ENCODE results near the gene AZU1.
"Not testable (repeated sequence)": the region's sequence is repeated elsewhere in the genome, so short reads cannot be mapped to it uniquely, and the experiment has no call there.

AZU1 gene

DNA sequence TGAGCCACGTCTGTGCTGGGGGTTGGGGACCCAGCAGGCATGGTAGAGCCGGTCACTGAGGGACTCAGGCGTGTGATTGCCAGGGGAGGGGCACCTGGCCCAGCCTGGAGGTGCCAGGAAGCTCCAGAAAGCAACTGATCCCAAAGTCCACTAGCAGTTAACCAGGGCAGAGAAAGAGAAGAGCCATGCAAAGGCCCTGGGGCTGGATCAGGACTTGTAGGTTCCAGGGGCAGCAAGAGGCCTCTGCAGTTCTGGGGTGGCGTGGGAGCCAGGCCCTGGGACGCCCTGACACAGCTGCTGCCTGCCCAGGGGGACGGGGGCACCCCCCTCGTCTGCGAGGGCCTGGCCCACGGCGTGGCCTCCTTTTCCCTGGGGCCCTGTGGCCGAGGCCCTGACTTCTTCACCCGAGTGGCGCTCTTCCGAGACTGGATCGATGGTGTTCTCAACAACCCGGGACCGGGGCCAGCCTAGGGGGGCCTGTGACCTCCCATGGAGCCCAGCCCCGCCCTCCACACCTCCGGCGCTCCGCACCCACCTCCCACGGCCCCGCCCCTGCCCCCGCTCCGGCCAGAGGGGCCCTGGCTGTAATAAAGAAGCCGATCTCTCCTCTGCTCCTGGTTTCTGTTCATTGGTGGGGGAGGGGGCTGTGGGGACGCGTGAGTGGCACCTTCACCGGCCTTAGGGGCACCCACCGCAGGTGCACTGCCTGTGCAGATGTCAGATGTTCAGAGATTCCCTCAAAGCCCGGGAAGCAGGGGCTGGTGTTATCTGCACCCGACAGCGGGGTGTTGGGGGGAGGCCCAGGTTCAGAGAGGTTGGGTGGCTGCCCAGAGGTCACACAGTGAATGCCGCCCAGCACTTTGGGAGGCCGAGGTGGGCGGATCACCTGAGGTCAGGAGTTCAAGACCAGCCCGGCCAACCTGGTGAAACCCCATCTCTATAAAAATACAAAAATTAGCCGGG, 4.1 kb downstream of the AZU1 start:
- no peak for DNase-seq

- no peak for DNase-seq
Observed at GRCh38 chr19:834216-834615, 6.6 kb downstream of the AZU1 start.

- no peak for DNase-seq
Observed at GRCh38 chr19:835210-835810, 7.7 kb downstream of the AZU1 start.

DNA sequence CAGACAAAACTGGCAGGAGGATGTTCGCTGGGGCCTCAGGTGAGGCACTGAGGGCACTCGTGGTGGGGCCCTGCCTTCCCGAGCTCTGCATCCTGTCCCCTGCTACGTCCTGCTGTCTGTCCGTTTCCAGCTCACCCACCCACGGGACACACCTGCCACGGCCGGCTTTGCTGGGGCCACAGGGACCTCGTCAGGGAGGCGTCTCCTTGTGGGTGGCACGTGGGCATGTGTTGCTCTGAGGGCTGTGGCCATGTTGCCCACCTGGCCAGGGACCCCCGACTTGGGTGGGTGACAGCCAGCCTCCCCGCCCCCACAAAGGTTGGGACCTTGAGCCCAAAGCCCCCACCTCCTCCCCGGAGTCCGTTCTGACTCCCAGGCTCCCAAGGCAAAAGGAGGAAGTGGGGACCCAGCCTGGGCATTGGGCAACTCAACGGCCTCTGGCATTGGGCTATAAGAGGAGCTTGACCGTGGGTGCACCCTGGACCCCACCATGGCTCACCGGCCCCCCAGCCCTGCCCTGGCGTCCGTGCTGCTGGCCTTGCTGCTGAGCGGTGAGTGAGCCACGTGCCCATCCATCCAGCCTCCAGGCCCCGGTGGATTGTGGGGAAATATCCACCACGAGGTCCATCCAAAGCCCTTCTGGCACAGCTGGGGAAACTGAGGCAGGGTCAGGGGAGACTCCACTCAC, 13.0 kb downstream of the AZU1 start, which contains the start of gene PRTN3:
TSS of gene PRTN3 (plus strand) at position 481 of the 688 bp plus-strand sequence. CDS start at position 491, 10 bp downstream.
- no peak for DNase-seq

GRCh38 chr19:842802-843179, 15.2 kb downstream of the AZU1 start:
- DNase-seq = not testable (repeated sequence)

- DNase-seq = no peak
Observed at GRCh38 chr19:843180-843835, 15.7 kb downstream of the AZU1 start.

GRCh38 chr19:843836-844545, 16.4 kb downstream of the AZU1 start:
- no peak for DNase-seq

GRCh38 chr19:844546-844971, 16.9 kb downstream of the AZU1 start:
- no peak for DNase-seq

- DNase-seq = no peak
Observed at GRCh38 chr19:845707-846521, 18.3 kb downstream of the AZU1 start.

GRCh38 chr19:848386-848921, 20.8 kb downstream of the AZU1 start:
- DNase-seq = no peak

DNA sequence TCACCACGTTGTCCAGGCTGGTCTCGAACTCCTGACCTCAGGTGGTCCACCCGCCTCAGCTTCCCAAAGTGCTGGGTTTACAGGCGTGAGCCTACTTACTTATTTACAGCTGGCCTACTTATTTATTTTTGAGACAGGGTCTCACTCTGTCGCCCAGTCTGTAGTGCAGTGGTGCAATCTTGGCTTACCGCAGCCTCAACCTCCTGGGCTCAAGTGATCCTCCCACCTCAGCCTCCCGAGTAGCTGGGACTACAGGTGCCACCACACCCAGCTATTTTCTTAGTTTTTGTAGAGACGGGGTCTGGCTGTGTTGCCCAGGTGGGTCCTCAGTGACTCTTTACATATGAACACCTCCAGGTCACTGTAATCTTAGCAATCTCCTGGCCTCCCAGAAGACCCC, 21.6 kb downstream of the AZU1 start:
- not testable (repeated sequence) for DNase-seq

DNA sequence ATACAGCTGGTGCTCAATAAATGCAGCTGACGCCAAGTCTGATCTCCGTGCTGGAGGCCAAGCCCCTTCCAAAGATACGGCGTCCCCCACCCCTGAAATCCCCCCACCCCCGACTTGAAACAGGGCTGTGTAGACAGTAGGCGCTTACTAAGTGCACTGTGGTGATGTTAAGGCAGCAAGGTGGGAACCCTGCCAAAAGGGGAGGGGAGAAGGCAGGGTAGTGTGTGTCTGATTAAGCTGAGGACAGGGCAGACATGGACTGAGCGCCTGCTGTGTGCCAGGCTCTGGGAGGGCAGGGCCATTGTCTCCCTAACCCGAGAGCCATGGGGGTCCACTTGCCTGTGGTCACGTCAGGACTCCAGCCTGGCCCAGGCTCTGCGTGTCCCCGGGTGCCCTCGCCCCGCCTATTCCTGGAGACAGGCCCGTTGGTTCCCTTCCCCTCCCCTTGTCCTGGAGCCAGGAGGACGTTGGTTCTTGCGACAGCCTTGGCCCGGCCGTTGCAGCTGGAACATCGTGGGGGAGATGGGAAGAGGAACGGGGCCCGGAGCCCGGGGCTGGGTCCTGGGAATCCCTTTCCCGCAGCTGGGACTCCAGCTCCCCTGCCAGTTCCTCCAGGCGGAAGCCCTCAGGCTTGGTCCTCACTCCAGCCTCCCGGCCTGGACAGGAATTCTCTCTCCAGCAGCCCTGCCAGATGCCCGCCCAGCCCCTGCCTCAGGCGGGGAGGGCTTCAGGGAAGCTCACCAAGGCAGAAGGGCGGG, 22.8 kb downstream of the AZU1 start:
- DNase-seq = no peak

GRCh38 chr19:850979-851335, 23.3 kb downstream of the AZU1 start:
- no peak for DNase-seq

- no peak for DNase-seq
Observed at GRCh38 chr19:852136-853013, 24.7 kb downstream of the AZU1 start, which contains the start of gene ELANE. Gene ELANE (plus strand): TSS chr19:852303. CDS start chr19:852329, 26 bp downstream.

DNA sequence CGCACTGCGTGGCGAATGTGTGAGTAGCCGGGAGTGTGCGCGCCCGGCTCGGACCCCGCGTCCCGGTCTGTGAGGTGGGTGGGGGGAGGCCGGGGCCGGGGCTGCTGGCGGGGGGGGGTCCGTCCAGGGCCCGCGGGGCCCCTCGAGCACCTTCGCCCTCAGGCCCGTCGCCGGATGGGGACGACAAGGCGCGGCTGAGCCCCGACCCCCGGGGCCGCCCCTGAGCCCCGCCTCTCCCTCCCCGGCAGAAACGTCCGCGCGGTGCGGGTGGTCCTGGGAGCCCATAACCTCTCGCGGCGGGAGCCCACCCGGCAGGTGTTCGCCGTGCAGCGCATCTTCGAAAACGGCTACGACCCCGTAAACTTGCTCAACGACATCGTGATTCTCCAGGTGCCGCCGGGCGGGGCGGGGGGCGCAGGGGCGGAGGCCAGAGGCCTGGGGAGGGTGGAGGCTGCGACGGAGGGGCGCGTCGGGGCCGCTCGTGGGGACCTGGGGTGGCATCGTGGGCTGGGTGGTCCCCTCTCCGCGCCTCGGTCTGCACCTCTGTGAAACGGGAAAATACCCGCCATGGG, 25.5 kb downstream of the AZU1 start:
- DNase-seq = no peak

DNA sequence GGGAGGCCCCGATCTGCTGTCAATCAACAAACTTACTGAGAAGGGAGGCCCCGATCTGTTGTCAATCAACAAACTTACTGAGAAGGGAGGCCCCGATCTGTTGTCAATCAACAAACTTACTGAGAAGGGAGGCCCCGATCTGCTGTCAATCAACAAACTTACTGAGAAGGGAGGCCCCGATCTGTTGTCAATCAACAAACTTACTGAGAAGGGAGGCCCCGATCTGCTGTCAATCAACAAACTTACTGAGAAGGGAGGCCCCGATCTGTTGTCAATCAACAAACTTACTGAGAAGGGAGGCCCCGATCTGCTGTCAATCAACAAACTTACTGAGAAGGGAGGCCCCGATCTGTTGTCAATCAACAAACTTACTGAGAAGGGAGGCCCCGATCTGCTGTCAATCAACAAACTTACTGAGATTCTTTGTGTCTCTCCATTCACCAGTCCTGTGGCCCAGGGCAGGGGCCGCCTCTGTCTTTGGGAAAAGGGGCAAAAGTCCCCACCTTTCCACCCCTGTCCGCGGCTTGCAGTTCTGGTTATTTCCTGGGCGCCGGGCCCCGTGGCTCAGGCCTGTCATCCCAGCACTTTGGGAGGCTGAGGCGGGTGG, 26.1 kb downstream of the AZU1 start:
- DNase-seq = not testable (repeated sequence)

DNA sequence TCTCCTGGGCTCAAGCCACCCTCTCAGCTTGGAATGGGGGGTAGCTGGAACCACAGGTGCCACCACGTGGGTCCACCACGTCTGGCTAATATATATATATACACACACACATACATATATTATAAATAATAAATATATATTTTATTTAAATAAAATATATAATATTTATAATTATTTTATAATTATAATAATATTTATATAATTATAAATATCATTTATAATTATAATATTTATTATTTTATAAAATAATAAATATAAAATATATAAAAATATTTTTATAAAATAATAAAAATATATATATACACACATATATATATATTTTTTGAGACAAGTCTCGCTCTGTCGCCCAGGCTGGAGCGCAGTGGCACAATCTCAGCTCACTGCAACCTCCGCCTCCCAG, 26.9 kb downstream of the AZU1 start:
- no peak for DNase-seq

DNA sequence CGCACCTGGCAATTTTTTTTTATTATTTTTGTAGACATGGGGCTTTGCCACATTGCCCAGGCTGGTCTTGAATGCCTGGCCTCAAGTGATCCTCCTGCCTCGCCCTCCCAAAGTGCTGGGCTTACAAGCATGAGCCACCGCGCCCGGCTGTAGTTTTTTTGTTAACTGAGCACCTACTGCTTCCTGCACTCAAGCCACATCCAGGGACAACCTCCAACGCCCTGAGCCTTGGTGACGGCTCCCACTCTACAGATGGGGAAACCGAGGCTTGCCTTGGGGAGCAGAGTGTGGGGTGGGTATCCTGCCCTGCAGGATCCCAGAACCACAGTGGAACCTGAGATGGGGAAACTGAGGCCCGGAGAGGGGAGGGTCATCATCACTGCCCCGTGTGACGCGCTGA, 27.5 kb downstream of the AZU1 start:
- DNase-seq = no peak

Measured in NCI-H2081 (cell line).